Uterus (tissue), 2 donors: ENCODE measurements around the gene THBD.

Experiments
- POLR2A ChIP-seq, 2 donors: fragments of 450-650 bp; IDR thresholded peaks; one replicate each; pipeline ENCODE4 v1.6.1; 2016; ENCODE audit warnings: antibody characterized with exemption in 2 of 2, mild to moderate bottlenecking in 1 of 2, moderate library complexity in 1 of 2
- TF ChIP-seq, protein P1 (sequence below), 4 experiments: fragments of 200-600 bp in 2 of 4; fragments of 450-650 bp in 2 of 4; sonication (generic) in 2 of 4; IDR thresholded peaks; one replicate each; pipeline ENCODE4 v1.5.1; 2016 to 2019; ENCODE audit warnings: antibody characterized with exemption in 4 of 4, mild to moderate bottlenecking in 2 of 4, moderate library complexity in 1 of 4

DNA sequence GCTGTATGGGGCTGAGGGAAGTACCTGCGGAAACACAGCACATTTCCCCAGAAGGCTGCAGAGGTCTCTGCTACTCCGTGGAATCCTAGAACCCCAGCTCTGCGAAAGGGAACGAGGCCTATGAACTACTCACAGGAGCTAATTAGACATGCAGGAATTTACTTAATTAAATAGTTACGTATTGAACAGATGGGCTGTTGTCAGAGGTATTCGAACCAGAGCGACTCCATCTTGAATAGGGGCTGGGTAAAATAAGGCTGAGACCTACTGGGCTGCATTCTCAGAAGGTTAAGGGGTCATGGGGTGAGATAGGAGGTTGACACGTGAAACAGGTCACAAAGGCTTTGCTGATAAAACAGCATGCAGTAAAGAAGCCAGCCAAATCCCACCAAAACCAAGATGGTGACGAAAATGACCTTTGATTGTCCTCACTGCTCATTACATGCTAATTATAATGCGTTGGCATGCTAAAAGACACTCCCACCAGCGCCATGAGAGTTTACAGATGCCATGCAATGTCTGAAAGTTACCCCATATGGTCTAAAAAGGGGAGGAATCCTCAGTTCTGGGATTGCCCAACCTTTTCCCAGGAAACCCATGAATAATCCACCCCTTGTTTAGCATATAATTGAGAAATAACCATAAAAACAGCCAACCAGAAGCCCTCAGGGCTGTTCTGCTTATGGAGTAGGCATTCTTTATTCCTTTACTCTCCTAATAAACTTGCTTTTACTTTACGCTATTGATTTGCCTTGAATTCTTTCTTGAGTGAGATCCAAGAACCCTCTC, 29.0 kb downstream of the THBD start:
- no peak for TF ChIP-seq POLR2A (IDR thresholded peaks at IDR 0.05)
- TF ChIP-seq, protein P1, sequence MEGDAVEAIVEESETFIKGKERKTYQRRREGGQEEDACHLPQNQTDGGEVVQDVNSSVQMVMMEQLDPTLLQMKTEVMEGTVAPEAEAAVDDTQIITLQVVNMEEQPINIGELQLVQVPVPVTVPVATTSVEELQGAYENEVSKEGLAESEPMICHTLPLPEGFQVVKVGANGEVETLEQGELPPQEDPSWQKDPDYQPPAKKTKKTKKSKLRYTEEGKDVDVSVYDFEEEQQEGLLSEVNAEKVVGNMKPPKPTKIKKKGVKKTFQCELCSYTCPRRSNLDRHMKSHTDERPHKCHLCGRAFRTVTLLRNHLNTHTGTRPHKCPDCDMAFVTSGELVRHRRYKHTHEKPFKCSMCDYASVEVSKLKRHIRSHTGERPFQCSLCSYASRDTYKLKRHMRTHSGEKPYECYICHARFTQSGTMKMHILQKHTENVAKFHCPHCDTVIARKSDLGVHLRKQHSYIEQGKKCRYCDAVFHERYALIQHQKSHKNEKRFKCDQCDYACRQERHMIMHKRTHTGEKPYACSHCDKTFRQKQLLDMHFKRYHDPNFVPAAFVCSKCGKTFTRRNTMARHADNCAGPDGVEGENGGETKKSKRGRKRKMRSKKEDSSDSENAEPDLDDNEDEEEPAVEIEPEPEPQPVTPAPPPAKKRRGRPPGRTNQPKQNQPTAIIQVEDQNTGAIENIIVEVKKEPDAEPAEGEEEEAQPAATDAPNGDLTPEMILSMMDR (IDR thresholded peaks at IDR 0.05): no peak
